Endodermal cell (in vitro differentiated cells): ENCODE results near the gene TMEM237. TPM values are rescaled to one million over a fixed set of nuclear protein-coding genes. Genes with fewer than 3 reads are reported as not detected.

Experiments used
- DNase-seq: peaks from one replicate; pipeline ENCODE4 v3.0.0-alpha.2; 2017
- H3K27ac ChIP-seq: 2 replicates; pipeline ENCODE4 v1.5.1; 2013; ENCODE audit warnings: mild to moderate bottlenecking, low read depth, low read length, moderate library complexity
- H3K27me3 ChIP-seq: 2 replicates; pipeline ENCODE4 v1.6.1; 2013; ENCODE audit warnings: mild to moderate bottlenecking, low read length, moderate library complexity; ENCODE audit not compliant: insufficient read depth, control insufficient read depth, poor library complexity, severe bottlenecking
- H3K36me3 ChIP-seq: 2 replicates; pipeline ENCODE4 v1.7.0; 2013; ENCODE audit warnings: mild to moderate bottlenecking, low read length, moderate library complexity; ENCODE audit not compliant: control insufficient read depth, insufficient read depth
- H3K4me1 ChIP-seq: one replicate; pipeline ENCODE4 v1.7.0; 2013; ENCODE audit warnings: low read length; ENCODE audit not compliant: control insufficient read depth, insufficient read depth
- H3K4me3 ChIP-seq: 2 replicates; pipeline ENCODE4 v1.5.1; 2013; ENCODE audit warnings: mild to moderate bottlenecking, low read length, moderate library complexity
- H3K9ac ChIP-seq: 2 replicates; pipeline ENCODE4 v1.6.1; 2013; ENCODE audit warnings: mild to moderate bottlenecking, low read length, moderate library complexity; ENCODE audit not compliant: poor library complexity, severe bottlenecking; ENCODE audit errors: extremely low read depth
- H3K9me3 ChIP-seq: 2 replicates; pipeline ENCODE4 v1.6.1; 2013; ENCODE audit warnings: mild to moderate bottlenecking, low read length, moderate library complexity; ENCODE audit not compliant: control insufficient read depth
- H3K27ac Mint-ChIP-seq: 2 replicates; pipeline ENCODE4 v1.8.0; 2020; ENCODE audit warnings: mixed read lengths
- H3K27me3 Mint-ChIP-seq: 2 replicates; pipeline ENCODE4 v1.8.0; 2021; ENCODE audit warnings: mild to moderate bottlenecking, mixed read lengths; ENCODE audit not compliant: insufficient read depth
- H3K36me3 Mint-ChIP-seq: 2 replicates; pipeline ENCODE4 v1.8.0; 2020; ENCODE audit warnings: low read depth, mixed read lengths
- H3K4me1 Mint-ChIP-seq: 2 replicates; pipeline ENCODE4 v1.8.0; 2020; ENCODE audit warnings: mixed read lengths
- H3K4me3 Mint-ChIP-seq: 2 replicates; pipeline ENCODE4 v1.8.0; 2020; ENCODE audit warnings: mild to moderate bottlenecking, moderate library complexity, mixed read lengths
- H3K9me3 Mint-ChIP-seq: 2 replicates; pipeline ENCODE4 v1.8.0; 2020; ENCODE audit warnings: mild to moderate bottlenecking, mixed read lengths
- WGBS, 2 experiments: methylation state at CpG; one replicate each; pipeline versions ENCODE4 v1.1.5 to v1.1.7; 2013; ENCODE audit warnings: missing lambda C conversion rate in 2 of 2, mixed read lengths in 1 of 2; ENCODE audit not compliant: insufficient coverage in 1 of 2, insufficient read length in 1 of 2; 5-methylcytosine and 5-hydroxymethylcytosine counted together
- total RNA-seq, 2 donors: library from RNA; stranded (reverse); fragmentation: NEBNext Ultra II Directional in 1 of 2; extraction: Animal tissue kit (Norgen Biotek cat#: 25700) in 1 of 2; gene quantifications; 2 replicates in 1 of 2; 3 replicates in 1 of 2; pipeline ENCODE4 v1.2.1, GENCODE V29; 2021
- TF ChIP-seq, protein P1 (sequence below): fragments of 200-600 bp; sonication (generic); conservative IDR thresholded peaks from 2 replicates; pipeline ENCODE4 v1.5.0; 2021; ENCODE audit warnings: antibody characterized with exemption, mild to moderate bottlenecking

Gene TMEM237
- total RNA-seq, 2 donors from 2014 or later: 40.3 to 49.3 TPM

DNA sequence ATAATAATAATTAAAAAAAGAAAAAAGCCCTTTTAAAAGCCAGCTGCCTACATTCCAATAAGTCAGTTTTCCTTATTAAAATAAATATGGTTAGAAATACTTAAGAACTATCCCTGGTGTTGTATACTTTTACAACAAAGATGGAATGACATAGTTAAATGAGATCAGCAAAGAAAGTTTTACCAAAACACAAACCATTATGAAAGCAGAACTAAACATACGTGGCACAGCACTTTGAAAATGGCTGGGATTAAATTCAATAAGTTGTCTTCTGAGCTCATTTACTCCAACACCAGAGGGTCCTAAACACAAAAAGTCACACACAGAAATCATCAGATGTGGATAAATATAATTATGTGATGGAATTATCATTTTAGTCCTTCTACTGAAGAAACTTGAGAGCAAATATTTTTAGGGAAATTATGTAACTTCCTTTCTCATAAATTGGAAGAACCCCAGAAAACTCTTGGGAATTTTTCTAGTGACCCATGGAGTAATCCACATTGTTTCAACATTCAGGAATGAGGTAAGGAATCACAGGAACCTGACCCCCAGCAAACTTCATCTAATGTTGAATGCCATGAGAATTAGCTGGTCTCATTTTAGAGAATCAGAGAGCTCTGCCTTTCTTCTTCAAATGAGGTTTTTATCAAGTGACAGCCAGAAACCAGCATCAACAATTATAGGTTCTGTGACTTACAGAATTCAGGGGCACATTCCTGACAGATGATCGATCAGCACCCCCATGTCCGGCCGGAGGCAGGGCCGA is 11.5 kb upstream of the TMEM237 start:
- H3K27me3 Mint-ChIP-seq: no peaks in the 10 kb centered on the region
- Histone ChIP-seq H3K4me1 (no peaks in the 10 kb centered on the region), H3K9me3 (no peaks in the 10 kb centered on the region), H3K27ac (no peak overlapping the region), H3K4me3 (no peak overlapping the region), H3K27me3 (no peaks in the 10 kb centered on the region), H3K9ac (no peak overlapping the region), H3K36me3 (no peaks in the 10 kb centered on the region)
- peaks cover 5% of the 10 kb centered on the region for H3K4me1 Mint-ChIP-seq
- TF ChIP-seq, protein P1, sequence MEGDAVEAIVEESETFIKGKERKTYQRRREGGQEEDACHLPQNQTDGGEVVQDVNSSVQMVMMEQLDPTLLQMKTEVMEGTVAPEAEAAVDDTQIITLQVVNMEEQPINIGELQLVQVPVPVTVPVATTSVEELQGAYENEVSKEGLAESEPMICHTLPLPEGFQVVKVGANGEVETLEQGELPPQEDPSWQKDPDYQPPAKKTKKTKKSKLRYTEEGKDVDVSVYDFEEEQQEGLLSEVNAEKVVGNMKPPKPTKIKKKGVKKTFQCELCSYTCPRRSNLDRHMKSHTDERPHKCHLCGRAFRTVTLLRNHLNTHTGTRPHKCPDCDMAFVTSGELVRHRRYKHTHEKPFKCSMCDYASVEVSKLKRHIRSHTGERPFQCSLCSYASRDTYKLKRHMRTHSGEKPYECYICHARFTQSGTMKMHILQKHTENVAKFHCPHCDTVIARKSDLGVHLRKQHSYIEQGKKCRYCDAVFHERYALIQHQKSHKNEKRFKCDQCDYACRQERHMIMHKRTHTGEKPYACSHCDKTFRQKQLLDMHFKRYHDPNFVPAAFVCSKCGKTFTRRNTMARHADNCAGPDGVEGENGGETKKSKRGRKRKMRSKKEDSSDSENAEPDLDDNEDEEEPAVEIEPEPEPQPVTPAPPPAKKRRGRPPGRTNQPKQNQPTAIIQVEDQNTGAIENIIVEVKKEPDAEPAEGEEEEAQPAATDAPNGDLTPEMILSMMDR: no peak
- no peak overlapping the region for H3K4me3 Mint-ChIP-seq
- no peaks in the 10 kb centered on the region for H3K36me3 Mint-ChIP-seq
- H3K27ac Mint-ChIP-seq: no peak overlapping the region
- WGBS, 2 experiments: 92 to 94% methylated on average over 3 to 5 of the region's 5 CpGs
- no peaks in the 10 kb centered on the region for H3K9me3 Mint-ChIP-seq
- DNase-seq: no peak

DNA sequence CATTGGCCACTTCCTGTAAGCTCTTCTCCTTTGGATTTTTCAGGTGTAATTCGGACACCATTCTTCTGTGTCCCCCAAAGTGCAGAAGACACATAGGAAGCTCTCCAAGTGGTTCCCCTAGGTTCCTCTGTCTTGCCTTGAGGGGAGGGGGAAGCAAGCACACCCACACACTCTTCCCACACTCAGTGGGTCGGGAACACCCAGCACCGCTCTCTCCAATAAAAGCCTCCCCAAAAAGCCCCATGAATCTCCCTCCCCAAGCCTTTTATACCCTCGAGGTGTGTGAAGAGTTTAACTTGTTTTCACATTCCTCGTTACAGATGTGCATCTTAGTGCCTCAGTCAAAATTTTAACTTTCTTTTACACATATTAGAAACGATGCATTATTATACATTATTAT is 9.9 kb upstream of the TMEM237 start:
- Mint-ChIP-seq H3K27ac (no peak overlapping the region), H3K36me3 (no peaks in the 10 kb centered on the region), H3K9me3 (no peaks in the 10 kb centered on the region), H3K4me3 (no peak overlapping the region), H3K27me3 (no peaks in the 10 kb centered on the region), H3K4me1 (peaks cover 5% of the 10 kb centered on the region)
- Histone ChIP-seq H3K27me3 (no peaks in the 10 kb centered on the region), H3K36me3 (no peaks in the 10 kb centered on the region), H3K9me3 (no peaks in the 10 kb centered on the region), H3K27ac (no peak overlapping the region), H3K4me3 (no peak overlapping the region), H3K9ac (no peak overlapping the region), H3K4me1 (no peaks in the 10 kb centered on the region)
- DNase-seq: no peak
- TF ChIP-seq, protein P1: no peak
- 86 to 88% methylated on average over 3 to 5 of the region's 6 CpGs for WGBS, 2 experiments

DNA sequence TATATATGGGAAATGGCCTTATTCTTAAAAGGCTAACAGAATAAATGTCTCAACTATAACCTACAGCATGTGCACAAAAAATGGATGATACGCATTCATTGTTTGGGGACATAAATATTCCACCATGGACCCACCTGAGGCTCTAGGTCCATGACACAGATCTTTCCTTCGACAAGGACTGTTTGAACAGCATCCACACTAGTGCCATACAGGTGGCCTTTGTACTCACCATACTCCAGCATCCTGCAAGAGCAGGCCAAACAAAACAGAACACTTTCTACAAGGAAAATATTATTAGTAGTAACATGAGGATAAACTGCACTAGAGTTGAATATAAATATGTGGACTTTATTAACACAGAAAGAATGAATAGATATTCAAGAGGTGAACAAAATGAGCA is 6.1 kb upstream of the TMEM237 start:
- Histone ChIP-seq H3K27me3 (no peaks in the 10 kb centered on the region), H3K36me3 (no peaks in the 10 kb centered on the region), H3K9me3 (no peaks in the 10 kb centered on the region), H3K4me1 (no peaks in the 10 kb centered on the region), H3K4me3 (no peak overlapping the region), H3K27ac (no peak overlapping the region), H3K9ac (no peak overlapping the region)
- DNase-seq: no peak
- H3K9me3 Mint-ChIP-seq: no peaks in the 10 kb centered on the region
- H3K27me3 Mint-ChIP-seq: no peaks in the 10 kb centered on the region
- TF ChIP-seq, protein P1: no peak
- 92 to 100% methylated on average over 1 to 2 of the region's 2 CpGs for WGBS, 2 experiments
- no peaks in the 10 kb centered on the region for H3K36me3 Mint-ChIP-seq
- peaks cover 2% of the 10 kb centered on the region for H3K4me1 Mint-ChIP-seq
- no peak overlapping the region for H3K4me3 Mint-ChIP-seq
- H3K27ac Mint-ChIP-seq: no peak overlapping the region
